C4-2B (cell line): ENCODE measurements around the gene OTC.

Experiments
- H3K27ac ChIP-seq: fragments of 450-650 bp; 2 replicates; pipeline ENCODE4 v1.5.1; 2017
- CTCF ChIP-seq: fragments of 450-650 bp; conservative IDR thresholded peaks from 2 replicates; pipeline ENCODE4 v1.5.1; 2017; ENCODE audit warnings: mild to moderate bottlenecking
- ZFX ChIP-seq: fragments of 450-650 bp; IDR thresholded peaks from 2 replicates; pipeline ENCODE4 v1.6.1; 2017

The OTC gene

GRCh38 chrX:38352362-38352761 is at the start of gene OTC:
Gene OTC, plus strand, starts transcription at chrX:38352604. Its CDS starts 93 bp downstream, at chrX:38352697.
- H3K27ac ChIP-seq = no peak within 1 kb of the TSS
- TF ChIP-seq ZFX (no peak), CTCF (no peak)

- no peak overlapping the region for H3K27ac ChIP-seq
- peak; percentile 37 for TF ChIP-seq CTCF
- no peak for TF ChIP-seq ZFX
Observed at GRCh38 chrX:38304010-38304409, 48.4 kb upstream of the OTC start.

- TF ChIP-seq CTCF (no peak), ZFX (no peak)
- H3K27ac ChIP-seq = no peak overlapping the region
Observed at GRCh38 chrX:38305971-38306370, 46.4 kb upstream of the OTC start.

GRCh38 chrX:38311743-38312142 is 40.7 kb upstream of the OTC start:
- no peak overlapping the region for H3K27ac ChIP-seq

GRCh38 chrX:38312436-38312835 is 40.0 kb upstream of the OTC start:
- TF ChIP-seq CTCF = no peak
- no peak for TF ChIP-seq ZFX
- no peak overlapping the region for H3K27ac ChIP-seq

More at GRCh38 chrX:38311743-38312142, 40.7 kb upstream of the OTC start:
- TF ChIP-seq ZFX = no peak
- TF ChIP-seq CTCF = no peak

GRCh38 chrX:38313190-38313589 is 39.2 kb upstream of the OTC start:
- H3K27ac ChIP-seq = no peak overlapping the region

GRCh38 chrX:38315186-38315585 is 37.2 kb upstream of the OTC start:
- TF ChIP-seq CTCF (no peak), ZFX (no peak)
- no peak overlapping the region for H3K27ac ChIP-seq

More at GRCh38 chrX:38313190-38313589, 39.2 kb upstream of the OTC start:
- TF ChIP-seq ZFX = no peak
- no peak for TF ChIP-seq CTCF

GRCh38 chrX:38318196-38318595 is 34.2 kb upstream of the OTC start:
- TF ChIP-seq CTCF = no peak
- no peak for TF ChIP-seq ZFX

More at GRCh38 chrX:38318196-38318595, 34.2 kb upstream of the OTC start:
- H3K27ac ChIP-seq = no peak overlapping the region
